Frontal cortex (tissue), 4 donors: ENCODE results near the gene TAF11L3. TPM values are rescaled to one million over a fixed set of nuclear protein-coding genes. Genes with fewer than 3 reads are reported as not detected.
"Not testable (repeated sequence)": the region's sequence is repeated elsewhere in the genome, so short reads cannot be mapped to it uniquely, and the experiment has no call there.

Experiments used
- DNase-seq, 2 donors: peaks; one replicate each; pipeline ENCODE4 v3.0.0; 2012; ENCODE audit warnings: low spot score in 2 of 2
- FAIRE-seq: peaks from 2 replicates; lab custom pipeline; 2012; peaks lifted over from hg19 to GRCh38; lab: Jason Lieb, UNC
- total RNA-seq: library from RNA; depleted of rRNA; stranded (reverse); fragments of >200 nt; gene quantifications from one replicate; pipeline ENCODE4 v1.2.3, GENCODE V29; 2014
- donor health status: control.
- donor health status: control.
- donor health status: control.

TAF11L3 gene
- not detected for total RNA-seq

GRCh38 chr5:17518067-17518466 lies at the start of gene TAF11L3:
Gene TAF11L3 (plus strand): TSS chr5:17518367.
- FAIRE-seq, DNase-seq: not testable (repeated sequence)

- no peak for FAIRE-seq
- DNase-seq = no peak
Observed at GRCh38 chr5:17470064-17470463, 48.1 kb upstream of the TAF11L3 start.

GRCh38 chr5:17475064-17475463 lies 43.1 kb upstream of the TAF11L3 start:
- FAIRE-seq, DNase-seq: not testable (repeated sequence)

GRCh38 chr5:17477043-17477442 lies 41.1 kb upstream of the TAF11L3 start:
- no peak for FAIRE-seq

GRCh38 chr5:17477573-17478265 lies 40.4 kb upstream of the TAF11L3 start:
- FAIRE-seq (no peak), DNase-seq (no peak)

More at GRCh38 chr5:17477043-17477442, 41.1 kb upstream of the TAF11L3 start:
- no peak for DNase-seq

GRCh38 chr5:17481378-17481777 lies 36.8 kb upstream of the TAF11L3 start:
- DNase-seq (no peak), FAIRE-seq (no peak)

GRCh38 chr5:17482790-17483189 lies 35.4 kb upstream of the TAF11L3 start:
- FAIRE-seq (no peak), DNase-seq (no peak)

- DNase-seq, FAIRE-seq: not testable (repeated sequence)
Observed at GRCh38 chr5:17486464-17487173, 31.5 kb upstream of the TAF11L3 start.

GRCh38 chr5:17487174-17487512 lies 31.0 kb upstream of the TAF11L3 start:
- FAIRE-seq (no peak), DNase-seq (no peak)

GRCh38 chr5:17491257-17491656 lies 26.9 kb upstream of the TAF11L3 start:
- not testable (repeated sequence) for FAIRE-seq, DNase-seq

- DNase-seq (no peak), FAIRE-seq (no peak)
Observed at GRCh38 chr5:17492770-17493169, 25.4 kb upstream of the TAF11L3 start.

- no peak for DNase-seq
- no peak for FAIRE-seq
Observed at GRCh38 chr5:17497446-17497845, 20.7 kb upstream of the TAF11L3 start.

GRCh38 chr5:17497931-17498330 lies 20.2 kb upstream of the TAF11L3 start, which contains the start of gene TAF11L2:
Gene TAF11L2 (plus strand): TSS chr5:17498231.
- FAIRE-seq = not testable (repeated sequence)

GRCh38 chr5:17511775-17512325 lies 6.3 kb upstream of the TAF11L3 start:
- DNase-seq (no peak), FAIRE-seq (no peak)

More at GRCh38 chr5:17497931-17498330, 20.2 kb upstream of the TAF11L3 start, which contains the start of gene TAF11L2:
- DNase-seq = not testable (repeated sequence)

- not testable (repeated sequence) for FAIRE-seq, DNase-seq
Observed at GRCh38 chr5:17517526-17517925, 641 bp upstream of the TAF11L3 start.

- not testable (repeated sequence) for DNase-seq, FAIRE-seq
Observed at GRCh38 chr5:17519508-17519907, 1.3 kb downstream of the TAF11L3 start.

- not testable (repeated sequence) for FAIRE-seq, DNase-seq
Observed at GRCh38 chr5:17521501-17521900, 3.3 kb downstream of the TAF11L3 start, which contains the start of gene TAF11L4. Gene TAF11L4 (plus strand): TSS chr5:17521801.

- DNase-seq, FAIRE-seq: not testable (repeated sequence)
Observed at GRCh38 chr5:17524935-17525334, 6.8 kb downstream of the TAF11L3 start, which contains the start of gene TAF11L5. Gene TAF11L5 (plus strand): TSS chr5:17525235.

GRCh38 chr5:17526504-17526903 lies 8.3 kb downstream of the TAF11L3 start:
- not testable (repeated sequence) for DNase-seq, FAIRE-seq

GRCh38 chr5:17528369-17528768 lies 10.2 kb downstream of the TAF11L3 start, which contains the start of gene TAF11L6:
Gene TAF11L6 (plus strand): TSS chr5:17528669.
- not testable (repeated sequence) for FAIRE-seq

More at GRCh38 chr5:17528369-17528768, 10.2 kb downstream of the TAF11L3 start, which contains the start of gene TAF11L6:
- not testable (repeated sequence) for DNase-seq
